ENCODE measurements around the gene CXorf38. TPM values are rescaled to one million over a fixed set of nuclear protein-coding genes. Genes with fewer than 3 reads are reported as not detected.

Gene CXorf38
- total and polyA plus RNA-seq, 3 experiments from 2014 or later = 16.5 to 38.0 (median 16.7) TPM

DNA sequence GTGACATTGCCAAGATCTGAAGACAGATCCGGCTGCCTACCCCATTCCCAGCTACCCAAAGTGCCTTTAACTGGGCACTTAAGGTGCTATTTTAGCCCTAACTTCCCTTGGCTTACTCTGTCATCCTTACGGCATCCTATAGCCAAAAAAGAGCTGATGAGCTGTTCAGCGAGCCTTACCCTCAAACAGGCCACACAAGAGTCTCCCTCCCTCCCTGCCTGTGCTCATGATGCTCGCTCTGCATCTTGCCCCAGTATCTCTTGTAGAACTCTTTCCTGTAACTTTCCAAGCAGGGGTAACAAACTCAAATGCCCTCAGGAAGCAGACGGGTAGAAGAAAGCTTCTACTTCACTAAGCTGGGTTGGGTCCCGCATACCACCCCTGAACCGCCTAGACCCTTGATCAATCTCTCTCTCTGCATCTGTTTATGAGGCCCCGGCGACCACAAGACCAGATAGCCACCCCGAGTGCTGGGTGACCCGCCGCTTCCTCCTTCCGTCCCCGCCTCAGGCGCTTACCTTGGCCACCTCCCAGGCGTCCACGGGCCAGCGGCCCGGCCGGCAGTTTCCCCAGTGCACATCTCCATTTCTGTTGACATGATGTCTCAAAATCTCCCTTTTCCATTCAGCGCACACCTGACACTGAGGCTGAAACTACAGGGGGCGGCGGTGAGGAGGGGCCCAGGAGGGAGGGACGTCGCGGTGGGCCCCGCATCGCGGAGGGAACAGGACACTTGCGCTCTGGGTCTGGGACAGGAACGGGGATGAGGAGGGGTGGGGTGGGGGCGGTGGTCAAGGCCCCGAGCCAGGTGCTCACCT, 663 bp downstream of the CXorf38 start:
- Histone ChIP-seq H3K4me3 (ENCODE audit: low read length) (peak overlapping the region; percentile 79), H3K27ac (ENCODE audit: low read depth, low read length) (peak overlapping the region; percentile 70), H3K36me3 (ENCODE audit: insufficient read depth, low read length) (no peaks in the 10 kb centered on the region), H3K9me3 (ENCODE audit: low read length) (no peaks in the 10 kb centered on the region), H3K27me3 (ENCODE audit: insufficient read depth, low read length, poor library complexity, severe bottlenecking) (no peaks in the 10 kb centered on the region), H3K4me1 (ENCODE audit: insufficient read depth, low read length) (peaks cover 17% of the 10 kb centered on the region)
- peaks cover 5 to 31% (median 13%) of the 10 kb centered on the region in 3 donors for H3K36me3 Mint-ChIP-seq
- H3K27ac Mint-ChIP-seq = peak overlapping the region; percentile 92 to 100 (median 98)
- CTCF ChIA-PET = interaction anchor here (0.8 to 1.2 kb wide), 2 partner anchors 16 to 103 kb away, joined by 3 read pairs; no protein-coding TSS in a partner anchor
- peak in 4 of 5 donors; percentile 6 to 56 (median 14) for DNase-seq
- H3K4me1 Mint-ChIP-seq = peaks cover 43 to 55% (median 49%) of the 10 kb centered on the region in 3 donors
- H3K27me3 Mint-ChIP-seq = no peaks in the 10 kb centered on the region
- POLR2A ChIA-PET = no interaction called here
- no peaks in the 10 kb centered on the region for H3K9me3 Mint-ChIP-seq
- peak overlapping the region; percentile 92 to 100 (median 97) for H3K4me3 Mint-ChIP-seq

DNA sequence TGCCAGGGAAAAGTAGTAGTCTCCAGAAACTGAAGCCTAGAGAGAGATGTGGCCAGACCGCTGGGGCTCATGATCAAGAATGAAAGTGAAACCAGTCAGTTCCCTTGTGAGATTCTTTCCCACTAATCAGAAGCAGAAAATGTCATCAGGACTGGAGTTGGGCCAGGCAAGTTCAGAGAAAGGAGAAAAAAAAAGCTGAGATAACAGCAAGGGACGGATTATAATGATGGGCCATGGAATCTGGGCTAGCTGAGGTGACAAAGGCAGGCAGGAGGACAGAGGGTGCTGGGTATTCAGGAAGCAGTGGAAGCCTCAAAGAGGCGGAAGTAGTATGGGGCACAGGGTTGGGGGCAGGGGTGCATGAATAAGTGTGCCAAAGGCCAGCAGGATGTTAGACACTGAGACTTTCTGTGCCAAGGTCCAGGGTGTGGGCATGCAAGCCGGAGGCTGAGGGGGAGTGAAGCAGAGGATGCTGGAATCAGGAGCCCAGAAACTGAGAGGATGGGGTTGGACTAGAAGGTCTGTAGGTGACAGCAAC, 2.5 kb downstream of the CXorf38 start:
- Mint-ChIP-seq H3K27ac (peak overlapping the region; percentile 89 to 99 (median 96)), H3K36me3 (peaks cover 5 to 36% (median 15%) of the 10 kb centered on the region in 3 donors), H3K27me3 (no peaks in the 10 kb centered on the region), H3K4me3 (peak overlapping the region; percentile 92 to 97 (median 92)), H3K4me1 (peaks cover 43 to 54% (median 53%) of the 10 kb centered on the region in 3 donors), H3K9me3 (no peaks in the 10 kb centered on the region)
- POLR2A ChIA-PET = no interaction called here
- Histone ChIP-seq H3K27me3 (ENCODE audit: insufficient read depth, low read length, poor library complexity, severe bottlenecking) (no peaks in the 10 kb centered on the region), H3K27ac (ENCODE audit: low read depth, low read length) (peak overlapping the region; percentile 72), H3K4me1 (ENCODE audit: insufficient read depth, low read length) (peaks cover 17% of the 10 kb centered on the region), H3K4me3 (ENCODE audit: low read length) (peak overlapping the region; percentile 67), H3K36me3 (ENCODE audit: insufficient read depth, low read length) (peaks cover 2% of the 10 kb centered on the region), H3K9me3 (ENCODE audit: low read length) (no peaks in the 10 kb centered on the region)
- DNase-seq = peak; percentile 4 to 69 (median 64)
- CTCF ChIA-PET = no interaction called here

DNA sequence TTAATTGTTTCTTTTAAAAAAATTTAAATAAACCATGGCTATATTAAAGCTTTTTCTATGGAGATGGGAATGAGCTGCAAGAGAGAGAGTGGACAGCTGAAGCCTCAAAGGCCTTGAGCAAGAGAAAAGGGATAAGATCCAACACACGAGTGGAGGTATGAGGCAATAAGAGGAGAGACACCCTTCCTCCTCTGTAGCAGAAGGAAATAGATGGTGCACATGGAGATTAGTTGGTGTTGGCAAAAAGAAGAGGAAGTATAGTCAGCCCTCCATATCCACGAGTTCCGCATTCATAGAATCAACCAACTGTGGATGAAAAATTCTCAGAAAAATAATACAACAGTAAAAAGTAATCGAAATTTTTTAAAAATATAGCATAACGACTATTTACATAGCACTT, 3.2 kb downstream of the CXorf38 start:
- Mint-ChIP-seq H3K4me3 (peak overlapping the region; percentile 42 to 97 (median 92)), H3K27ac (peak overlapping the region; percentile 76 to 99 (median 94)), H3K27me3 (no peaks in the 10 kb centered on the region), H3K36me3 (peaks cover 5 to 42% (median 17%) of the 10 kb centered on the region in 3 donors), H3K9me3 (no peaks in the 10 kb centered on the region), H3K4me1 (peaks cover 48 to 59% (median 54%) of the 10 kb centered on the region in 3 donors)
- Histone ChIP-seq H3K27me3 (ENCODE audit: insufficient read depth, low read length, poor library complexity, severe bottlenecking) (no peaks in the 10 kb centered on the region), H3K36me3 (ENCODE audit: insufficient read depth, low read length) (peaks cover 7% of the 10 kb centered on the region), H3K9me3 (ENCODE audit: low read length) (no peaks in the 10 kb centered on the region), H3K4me1 (ENCODE audit: insufficient read depth, low read length) (peaks cover 17% of the 10 kb centered on the region), H3K27ac (ENCODE audit: low read depth, low read length) (peak overlapping the region; percentile 72), H3K4me3 (ENCODE audit: low read length) (peak overlapping the region; percentile 67)
- ChIA-PET POLR2A (no interaction called here), CTCF (interaction anchor here (1.2 kb wide), 1 partner anchor 105 kb away, joined by 3 read pairs; no protein-coding TSS in a partner anchor)
- no peak for DNase-seq

GRCh38 chrX:40637687-40638086, 9.7 kb downstream of the CXorf38 start:
- Histone ChIP-seq H3K4me3 (ENCODE audit: low read length) (no peak overlapping the region), H3K27ac (ENCODE audit: low read depth, low read length) (no peak overlapping the region), H3K4me1 (ENCODE audit: insufficient read depth, low read length) (no peaks in the 10 kb centered on the region), H3K27me3 (ENCODE audit: insufficient read depth, low read length, poor library complexity, severe bottlenecking) (no peaks in the 10 kb centered on the region), H3K36me3 (ENCODE audit: insufficient read depth, low read length) (peaks cover 48% of the 10 kb centered on the region), H3K9me3 (ENCODE audit: low read length) (no peaks in the 10 kb centered on the region)
- ChIA-PET POLR2A (no interaction called here), CTCF (interaction anchor here (1.3 kb wide), 1 partner anchor 156 kb away, joined by 3 read pairs; no protein-coding TSS in a partner anchor)
- Mint-ChIP-seq H3K27ac (peak overlapping the region in 1 of 8 donors; percentile 28), H3K36me3 (peaks cover 34 to 87% (median 44%) of the 10 kb centered on the region in 3 donors), H3K27me3 (no peaks in the 10 kb centered on the region), H3K9me3 (no peaks in the 10 kb centered on the region), H3K4me1 (peaks cover 34 to 54% (median 45%) of the 10 kb centered on the region in 3 donors), H3K4me3 (no peak overlapping the region)
- DNase-seq = no peak

DNA sequence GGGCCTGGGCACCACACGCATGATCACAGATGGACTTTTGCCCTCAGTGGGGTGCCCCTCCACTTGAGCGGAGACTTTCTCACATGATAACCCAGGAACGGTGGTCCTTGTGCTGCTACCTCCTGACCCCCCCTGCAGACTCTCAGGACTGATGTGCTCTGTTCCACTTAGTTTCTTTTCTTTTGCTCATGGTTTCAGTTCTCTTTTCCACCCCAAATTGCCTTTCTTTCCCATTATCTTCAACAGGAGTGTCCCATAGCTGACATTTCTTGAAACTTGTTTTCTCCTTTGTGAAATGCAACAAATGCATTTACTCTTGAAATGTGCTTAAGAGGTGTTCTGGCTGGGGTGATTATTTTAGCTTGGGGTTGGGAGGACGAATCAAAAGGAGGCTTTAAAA, 15.2 kb downstream of the CXorf38 start:
- H3K27ac Mint-ChIP-seq = peak overlapping the region in 2 of 8 donors; percentile 6 to 66
- H3K36me3 ChIP-seq (ENCODE audit: insufficient read depth, low read length) = peaks cover 44% of the 10 kb centered on the region

DNA sequence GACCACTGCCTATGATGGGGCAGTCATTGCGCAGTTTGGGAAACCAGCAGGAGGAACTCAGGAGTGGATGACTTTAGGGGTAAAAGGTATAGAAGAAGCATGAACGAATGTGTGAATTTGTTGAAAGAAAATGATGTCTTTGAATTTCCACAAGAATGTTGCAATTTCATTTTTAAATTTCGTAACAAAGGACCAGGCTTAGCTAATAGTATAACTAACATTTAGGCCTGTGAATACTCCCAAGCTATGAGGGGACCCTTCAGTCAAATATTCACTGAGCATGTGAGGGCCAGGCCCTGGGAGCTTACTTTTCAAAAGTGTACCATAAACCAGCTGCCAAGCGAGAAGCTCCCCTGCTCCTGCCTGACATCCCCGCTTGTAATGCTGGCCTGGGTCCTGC, 18.9 kb downstream of the CXorf38 start:
- Histone ChIP-seq H3K36me3 (ENCODE audit: insufficient read depth, low read length) (peaks cover 17% of the 10 kb centered on the region), H3K4me3 (ENCODE audit: low read length) (no peak overlapping the region), H3K9me3 (ENCODE audit: low read length) (no peaks in the 10 kb centered on the region), H3K4me1 (ENCODE audit: insufficient read depth, low read length) (no peaks in the 10 kb centered on the region), H3K27ac (ENCODE audit: low read depth, low read length) (no peak overlapping the region), H3K27me3 (ENCODE audit: insufficient read depth, low read length, poor library complexity, severe bottlenecking) (no peaks in the 10 kb centered on the region)
- no peak for DNase-seq
- Mint-ChIP-seq H3K4me3 (no peak overlapping the region), H3K9me3 (no peaks in the 10 kb centered on the region), H3K27me3 (no peaks in the 10 kb centered on the region), H3K4me1 (peaks cover 0 to 8% (median 7%) of the 10 kb centered on the region in 3 donors), H3K27ac (peak overlapping the region in 1 of 8 donors; percentile 22), H3K36me3 (peaks cover 7 to 61% (median 19%) of the 10 kb centered on the region in 3 donors)
- CTCF ChIA-PET = no interaction called here
- POLR2A ChIA-PET = no interaction called here

More for the DNA sequence above, 15.2 kb downstream of the CXorf38 start:
- DNase-seq = no peak
- Mint-ChIP-seq H3K4me3 (no peak overlapping the region), H3K4me1 (peaks cover 19 to 25% (median 23%) of the 10 kb centered on the region in 3 donors), H3K9me3 (no peaks in the 10 kb centered on the region), H3K36me3 (peaks cover 26 to 89% (median 41%) of the 10 kb centered on the region in 3 donors), H3K27me3 (no peaks in the 10 kb centered on the region)
- CTCF ChIA-PET = no interaction called here
- no peak overlapping the region for H3K27ac ChIP-seq (ENCODE audit: low read depth, low read length)
- H3K9me3 ChIP-seq (ENCODE audit: low read length) = no peaks in the 10 kb centered on the region
- H3K4me3 ChIP-seq (ENCODE audit: low read length) = no peak overlapping the region
- POLR2A ChIA-PET = no interaction called here
- H3K4me1 ChIP-seq (ENCODE audit: insufficient read depth, low read length) = no peaks in the 10 kb centered on the region
- H3K27me3 ChIP-seq (ENCODE audit: insufficient read depth, low read length, poor library complexity, severe bottlenecking) = no peaks in the 10 kb centered on the region

DNA sequence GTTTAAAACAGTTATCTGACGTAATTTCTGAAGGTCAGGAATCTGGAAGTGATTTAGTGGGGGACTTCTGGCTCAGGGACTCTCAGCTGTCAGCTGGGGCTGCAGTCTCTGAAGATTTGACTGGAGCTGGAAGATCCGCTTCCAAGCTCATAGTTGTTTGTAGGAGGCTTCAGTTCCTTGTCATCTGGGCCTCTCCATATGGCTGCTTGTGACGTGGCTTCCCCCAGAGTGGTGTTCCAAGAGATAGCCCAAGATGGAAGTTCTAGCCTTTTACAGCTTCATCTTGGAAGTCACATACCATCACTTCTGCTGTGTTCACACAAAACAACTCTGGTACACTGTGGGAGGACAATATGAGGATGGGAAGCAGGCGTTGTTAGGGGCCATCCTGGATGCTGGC, 22.1 kb downstream of the CXorf38 start:
- Mint-ChIP-seq H3K36me3 (peaks cover 0 to 33% (median 12%) of the 10 kb centered on the region in 3 donors), H3K27me3 (no peaks in the 10 kb centered on the region), H3K9me3 (no peaks in the 10 kb centered on the region), H3K27ac (peak overlapping the region in 1 of 8 donors; percentile 57), H3K4me1 (no peaks in the 10 kb centered on the region), H3K4me3 (no peak overlapping the region)
- H3K36me3 ChIP-seq (ENCODE audit: insufficient read depth, low read length) = peaks cover 10% of the 10 kb centered on the region
- DNase-seq = no peak
- no peak overlapping the region for H3K27ac ChIP-seq (ENCODE audit: low read depth, low read length)
- ChIA-PET POLR2A (no interaction called here), CTCF (no interaction called here)
- H3K4me3 ChIP-seq (ENCODE audit: low read length) = no peak overlapping the region
- no peaks in the 10 kb centered on the region for H3K27me3 ChIP-seq (ENCODE audit: insufficient read depth, low read length, poor library complexity, severe bottlenecking)
- H3K9me3 ChIP-seq (ENCODE audit: low read length) = no peaks in the 10 kb centered on the region
- no peaks in the 10 kb centered on the region for H3K4me1 ChIP-seq (ENCODE audit: insufficient read depth, low read length)

DNA sequence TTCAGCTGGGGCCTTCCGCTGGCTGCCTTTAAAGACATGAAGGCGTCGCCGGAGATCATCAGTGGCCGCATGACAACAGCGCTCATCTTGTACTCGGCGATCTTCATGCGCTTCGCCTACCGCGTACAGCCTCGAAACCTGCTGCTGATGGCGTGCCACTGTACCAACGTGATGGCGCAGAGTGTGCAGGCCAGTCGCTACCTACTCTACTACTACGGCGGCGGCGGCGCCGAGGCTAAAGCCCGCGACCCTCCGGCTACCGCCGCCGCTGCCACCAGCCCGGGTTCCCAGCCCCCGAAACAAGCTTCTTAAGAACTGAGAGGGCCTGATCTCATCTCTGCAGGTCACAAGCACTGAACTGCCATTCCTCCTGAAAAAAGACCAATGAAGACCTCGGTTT, 23.7 kb downstream of the CXorf38 start:
- H3K4me1 ChIP-seq (ENCODE audit: insufficient read depth, low read length) = no peaks in the 10 kb centered on the region
- H3K36me3 Mint-ChIP-seq = peaks cover 0 to 23% (median 12%) of the 10 kb centered on the region in 3 donors
- H3K4me1 Mint-ChIP-seq = no peaks in the 10 kb centered on the region
- no peaks in the 10 kb centered on the region for H3K9me3 ChIP-seq (ENCODE audit: low read length)
- H3K27me3 ChIP-seq (ENCODE audit: insufficient read depth, low read length, poor library complexity, severe bottlenecking) = no peaks in the 10 kb centered on the region
- no peaks in the 10 kb centered on the region for H3K9me3 Mint-ChIP-seq
- no peaks in the 10 kb centered on the region for H3K27me3 Mint-ChIP-seq
- H3K4me3 Mint-ChIP-seq = no peak overlapping the region
- ChIA-PET POLR2A (no interaction called here), CTCF (no interaction called here)
- DNase-seq = no peak
- H3K36me3 ChIP-seq (ENCODE audit: insufficient read depth, low read length) = no peaks in the 10 kb centered on the region
- H3K27ac Mint-ChIP-seq = no peak overlapping the region
- no peak overlapping the region for H3K27ac ChIP-seq (ENCODE audit: low read depth, low read length)
- no peak overlapping the region for H3K4me3 ChIP-seq (ENCODE audit: low read length)

Data from CD8-positive, alpha-beta memory T cell (primary cell).